Endothelial cell of umbilical vein (primary cell): ENCODE measurements around the gene CYP4F8.

ENCODE experiments used
- CTCF ChIP-seq, 2 donors: IDR thresholded peaks; 1 replicate in 1 of 2; 2 replicates in 1 of 2; pipeline ENCODE4 v1.5.1; 2011; ENCODE audit warnings: low read length in 2 of 2, mild to moderate bottlenecking in 2 of 2, moderate library complexity in 2 of 2, control low read depth in 1 of 2, inconsistent platforms in 1 of 2, low read depth in 1 of 2; ENCODE audit not compliant: insufficient read depth in 1 of 2; ENCODE audit errors: extremely low read depth in 1 of 2
- EZH2 ChIP-seq: IDR thresholded peaks from 2 replicates; pipeline ENCODE4 v1.6.1; 2012; ENCODE audit warnings: borderline replicate concordance, low read depth, mild to moderate bottlenecking, moderate library complexity, low read length, inconsistent platforms; ENCODE audit not compliant: severe bottlenecking
- FOS ChIP-seq: IDR thresholded peaks from 2 replicates; pipeline ENCODE4 v1.6.1; 2011; ENCODE audit warnings: mild to moderate bottlenecking, low read length, moderate library complexity, borderline replicate concordance; ENCODE audit not compliant: insufficient read depth
- JUN ChIP-seq: IDR thresholded peaks from 2 replicates; pipeline ENCODE4 v1.6.1; 2011; ENCODE audit warnings: borderline replicate concordance, low read depth; ENCODE audit not compliant: insufficient read length, insufficient read depth
- MAX ChIP-seq: IDR thresholded peaks from 2 replicates; pipeline ENCODE4 v1.6.1; 2011; ENCODE audit not compliant: insufficient read depth, insufficient read length

DNA sequence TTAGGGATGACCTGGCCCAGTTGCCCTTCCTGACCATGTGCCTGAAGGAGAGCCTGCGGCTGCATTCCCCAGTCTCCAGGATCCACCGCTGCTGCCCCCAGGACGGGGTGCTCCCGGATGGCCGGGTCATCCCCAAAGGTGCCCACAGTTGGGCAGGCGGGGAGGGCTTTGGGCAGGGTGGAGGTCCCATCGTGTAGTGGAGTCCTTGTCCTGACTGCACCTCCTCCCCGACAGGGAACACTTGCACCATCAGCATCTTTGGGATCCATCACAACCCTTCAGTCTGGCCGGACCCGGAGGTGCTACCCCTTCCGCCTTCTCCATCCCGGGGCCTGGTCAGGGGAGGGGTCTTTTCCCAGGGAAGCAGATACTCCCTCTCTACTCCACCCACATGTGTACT, 31.7 kb upstream of the CYP4F8 start:
- TF ChIP-seq EZH2 = no peak
- no peak for TF ChIP-seq CTCF (IDR thresholded peaks at IDR 0.05; ENCODE audit: extremely low read depth in 1 of 2, insufficient read depth in 1 of 2, low read depth in 1 of 2, low read length in 2 of 2)
- TF ChIP-seq MAX = no peak
- TF ChIP-seq FOS = no peak
- TF ChIP-seq JUN = no peak
